HG03139 (cell line): ENCODE results near the gene GRAMD2A.
"Not testable (repeated sequence)": the region's sequence is repeated elsewhere in the genome, so short reads cannot be mapped to it uniquely, and the experiment has no call there.

Experiments
- ATAC-seq: cut with Tn5 transposase; IDR thresholded peaks from one replicate; pipeline ENCODE4 v1.9.1; 2021; ENCODE audit not compliant: unreplicated experiment

GRAMD2A gene

DNA sequence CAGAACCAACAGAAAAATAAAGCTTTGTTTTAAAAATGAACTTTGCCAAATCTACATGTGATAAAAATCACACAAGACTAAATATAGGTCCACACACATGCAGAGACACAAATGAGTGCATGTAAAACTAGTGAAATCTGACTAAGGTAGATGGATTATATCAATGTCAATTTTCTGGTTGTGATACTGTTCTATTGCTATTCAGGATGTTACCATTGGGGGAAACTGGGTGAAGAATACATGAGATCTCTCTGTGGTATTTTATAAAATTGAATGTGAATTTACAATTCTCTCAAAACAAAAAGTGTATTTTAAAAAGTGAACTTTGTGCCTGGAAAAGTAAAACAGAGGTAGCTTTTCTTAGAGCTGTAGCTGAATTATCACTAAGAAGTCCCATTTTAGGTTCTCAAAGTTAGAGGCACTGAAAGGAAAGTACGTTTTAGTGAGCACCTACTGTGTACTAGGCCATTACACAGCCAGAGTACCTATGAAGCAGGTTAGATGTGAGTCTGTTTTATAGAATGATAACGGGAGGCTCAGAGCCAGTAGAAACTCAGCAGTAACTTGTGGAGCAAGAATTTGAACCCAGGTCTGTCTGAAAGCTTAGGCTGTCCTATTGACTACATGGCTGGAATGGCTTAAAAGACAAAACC is 8.2 kb downstream of the GRAMD2A start:
- ATAC-seq = no peak

DNA sequence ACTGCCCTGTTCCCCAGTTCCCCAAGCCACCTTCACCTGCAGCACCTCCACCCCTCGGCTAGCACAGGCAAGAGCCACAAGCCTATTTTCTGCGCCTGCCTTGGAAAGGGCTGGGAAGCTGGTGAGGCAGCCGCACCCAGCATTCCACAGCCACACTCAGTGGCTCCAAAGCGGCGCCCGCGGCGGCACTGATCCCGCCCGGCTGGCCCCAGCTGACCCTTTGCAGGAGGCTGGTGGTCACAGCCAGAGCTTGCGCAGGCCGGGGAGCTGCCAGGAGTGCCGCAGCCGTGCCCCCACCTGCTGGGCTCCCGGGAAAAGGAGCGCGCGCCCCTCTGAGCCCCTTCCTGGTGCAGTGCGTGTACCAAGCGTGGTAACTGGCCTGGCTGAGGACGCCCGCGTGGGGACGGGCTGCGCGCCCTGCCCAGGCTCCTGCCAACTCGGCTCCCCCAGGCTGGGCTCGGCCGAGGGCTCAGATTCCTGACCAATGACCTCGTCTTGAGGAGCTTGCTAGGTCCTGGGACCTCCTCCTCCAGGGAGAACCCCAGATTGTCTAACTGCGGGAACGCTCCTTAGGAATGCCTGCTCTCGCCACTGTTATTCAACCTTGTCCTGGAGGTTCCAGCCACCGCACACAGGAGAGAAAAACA is 13.3 kb downstream of the GRAMD2A start:
- ATAC-seq = no peak

DNA sequence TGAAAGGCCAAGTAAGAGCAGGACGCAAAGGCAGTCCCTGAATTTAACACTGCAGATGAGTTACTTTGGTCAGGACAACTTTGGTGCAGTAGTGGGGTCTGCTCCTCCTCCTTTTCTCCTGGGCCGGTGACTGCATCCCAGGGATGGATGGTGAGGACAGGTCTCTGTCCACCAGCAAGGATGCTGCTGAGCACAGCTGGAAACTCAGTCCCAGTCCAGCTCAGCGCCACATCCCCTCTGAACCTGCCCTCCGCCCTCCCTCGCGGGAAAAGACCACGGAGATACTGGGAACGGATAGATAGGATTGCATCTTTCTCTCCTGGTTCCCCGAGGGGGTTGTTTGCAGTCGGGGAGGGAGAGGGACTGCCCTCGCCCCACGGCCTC is 13.8 kb downstream of the GRAMD2A start:
- no peak for ATAC-seq

DNA sequence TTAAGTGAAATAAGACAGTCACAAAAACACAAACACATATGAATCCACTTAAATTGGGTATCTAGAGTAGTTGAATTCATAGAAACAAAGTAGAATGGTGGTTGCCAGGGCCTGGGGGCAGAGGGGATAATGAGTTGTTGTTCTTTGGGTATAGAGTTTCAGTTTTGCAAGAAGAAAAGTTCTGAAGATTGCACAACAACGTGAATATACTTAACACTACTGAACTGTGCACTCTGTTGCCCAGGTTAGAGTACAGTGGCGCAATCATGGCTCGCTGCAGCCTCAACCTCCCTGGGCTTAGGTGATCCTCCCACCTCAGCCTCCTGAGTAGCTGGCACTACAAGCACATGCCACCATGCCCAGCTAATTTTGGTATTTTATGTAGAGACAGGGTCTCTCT is 14.9 kb downstream of the GRAMD2A start:
- no peak for ATAC-seq

DNA sequence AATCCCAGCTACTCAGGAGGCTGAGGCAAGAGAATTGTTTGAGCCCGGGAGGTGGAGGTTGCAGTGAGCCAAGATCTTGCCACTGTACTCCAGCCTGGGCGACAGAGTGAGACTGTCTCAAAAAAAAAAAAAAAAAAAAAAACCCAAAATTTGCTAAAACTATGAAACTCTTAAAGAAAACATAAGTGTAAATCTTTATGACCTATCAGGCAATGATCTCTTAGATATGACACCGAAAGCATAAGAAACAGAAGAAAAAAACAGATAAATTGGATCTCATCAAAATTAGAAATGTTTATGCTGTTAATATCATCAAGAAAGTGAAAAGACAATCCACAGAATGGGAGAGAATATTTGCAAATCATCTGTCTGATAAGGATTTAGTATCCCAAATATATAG is 15.3 kb downstream of the GRAMD2A start:
- no peak for ATAC-seq

DNA sequence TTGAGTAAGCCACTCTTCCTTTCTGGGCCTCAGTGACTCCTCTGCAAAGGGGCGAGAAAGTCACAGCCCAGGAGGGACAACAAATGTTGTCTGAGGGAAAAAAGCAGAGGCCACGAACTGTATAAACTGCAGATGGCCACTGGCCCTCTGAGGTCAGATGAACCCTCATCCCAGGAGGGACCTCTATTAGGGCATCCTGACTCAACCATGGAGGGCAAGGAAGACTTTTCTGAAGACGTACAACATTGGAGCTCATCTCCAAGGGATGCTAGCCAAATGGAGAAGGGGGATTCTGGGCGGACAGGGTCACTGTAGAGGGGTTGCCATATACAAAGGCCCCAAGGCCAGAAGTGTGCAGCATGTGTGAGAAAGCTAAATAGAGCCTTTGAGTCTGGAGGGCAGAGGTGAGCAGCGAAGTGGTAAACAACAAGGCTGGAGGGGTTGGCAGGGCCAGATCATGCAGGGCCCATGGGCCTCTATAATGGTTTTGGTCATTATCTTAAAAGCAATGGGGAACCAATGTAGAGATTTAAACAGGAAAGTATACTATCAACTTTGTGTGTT is 16.7 kb downstream of the GRAMD2A start:
- ATAC-seq = no peak

DNA sequence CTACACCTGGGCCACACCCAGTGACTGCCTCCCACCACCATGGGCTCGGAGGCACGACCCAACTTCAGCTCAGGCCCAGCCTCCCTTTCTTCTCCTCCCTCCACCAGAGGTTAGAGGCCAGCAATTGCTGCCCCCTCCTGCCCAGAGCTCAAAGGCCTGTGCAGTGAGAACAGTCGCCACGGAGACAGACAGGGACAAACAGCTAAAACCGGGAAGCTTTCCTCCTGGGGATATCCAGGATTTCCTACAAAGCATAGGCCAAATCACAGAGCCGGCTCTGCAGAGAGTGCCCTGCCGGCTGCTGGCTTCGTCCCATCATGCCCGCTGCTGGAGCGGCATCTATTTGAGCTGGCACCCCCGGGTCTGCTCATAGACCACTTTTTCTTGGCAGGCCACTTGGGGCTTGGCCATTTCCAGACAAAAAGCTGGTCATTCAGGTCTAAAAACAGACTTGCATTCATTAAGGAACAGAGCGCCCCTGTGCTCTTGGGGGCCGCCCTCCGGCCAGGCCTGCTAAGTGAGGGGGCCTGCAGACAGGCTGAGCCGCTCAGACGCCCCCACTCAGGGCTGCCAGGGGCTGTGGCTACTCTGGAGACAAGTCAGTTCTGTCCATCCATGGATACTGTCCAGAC is 17.5 kb downstream of the GRAMD2A start:
- no peak for ATAC-seq

DNA sequence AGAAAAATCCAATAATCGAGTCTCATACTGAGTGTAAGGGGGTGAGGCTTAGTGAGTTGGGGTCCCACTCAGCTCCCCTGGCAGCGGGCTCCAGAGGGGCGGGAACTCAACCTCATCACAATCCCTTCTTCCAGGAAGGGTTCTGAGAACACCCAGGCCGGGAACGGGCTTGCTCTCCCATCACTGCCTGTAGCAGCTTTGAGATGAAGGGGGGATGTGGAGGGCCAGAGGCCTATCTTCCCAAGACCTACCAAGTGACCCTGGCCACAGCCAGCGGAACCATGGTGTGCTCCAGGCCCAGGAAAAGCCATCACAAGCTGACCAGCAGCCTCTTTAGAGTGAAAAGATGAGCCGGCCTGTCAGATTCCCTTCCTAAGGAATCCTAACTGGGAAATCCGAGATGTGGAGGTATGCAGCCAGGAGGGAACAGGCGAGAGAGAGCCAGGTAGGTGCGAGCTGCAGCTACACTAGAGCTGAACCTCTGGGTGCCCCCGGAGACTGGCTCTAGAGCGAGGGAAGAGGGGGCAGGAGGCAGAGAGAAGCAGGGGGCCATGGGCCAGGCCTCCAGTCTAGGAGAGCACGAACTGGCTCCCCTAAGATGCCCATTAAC is 18.5 kb downstream of the GRAMD2A start:
- no peak for ATAC-seq

DNA sequence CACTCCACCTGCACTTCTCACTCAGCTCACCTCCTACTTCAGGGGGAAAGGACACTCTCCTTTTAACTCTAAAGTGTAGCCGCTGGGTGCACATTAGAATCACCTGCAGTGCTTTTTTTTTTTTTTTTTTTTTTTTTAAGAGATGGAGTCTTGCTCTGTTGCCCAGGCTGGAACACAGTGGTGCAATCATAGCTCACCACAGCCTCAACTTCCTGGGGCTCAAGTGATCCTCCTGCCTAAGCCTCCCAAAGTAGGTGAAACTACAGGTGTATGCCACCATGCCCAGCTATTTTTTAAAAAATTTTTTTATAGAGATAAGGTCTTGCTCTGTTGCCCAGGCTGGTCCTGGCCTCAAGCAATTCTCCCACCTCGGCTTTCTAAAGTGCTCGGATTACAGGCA is 20.8 kb downstream of the GRAMD2A start:
- ATAC-seq = no peak

DNA sequence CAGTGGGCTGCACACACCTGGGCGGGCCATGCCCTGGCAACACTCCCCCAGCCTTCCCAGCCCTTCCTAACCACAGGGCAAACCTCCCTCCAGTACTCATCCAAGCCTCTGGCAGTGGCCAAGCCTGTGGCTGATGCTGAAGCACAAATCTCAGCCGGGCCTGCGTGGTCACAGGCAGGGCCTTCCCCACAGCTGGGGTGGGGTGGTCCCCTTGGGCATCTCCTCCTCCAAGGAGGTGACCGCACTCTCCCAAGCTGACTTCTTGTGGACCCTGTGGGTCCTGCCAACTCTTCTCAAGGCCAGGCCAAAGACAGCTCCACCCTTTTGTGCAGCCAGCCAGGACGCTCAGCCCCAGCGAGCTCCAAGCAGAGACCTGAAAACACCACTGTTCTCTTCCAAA is 21.4 kb downstream of the GRAMD2A start:
- ATAC-seq = no peak

DNA sequence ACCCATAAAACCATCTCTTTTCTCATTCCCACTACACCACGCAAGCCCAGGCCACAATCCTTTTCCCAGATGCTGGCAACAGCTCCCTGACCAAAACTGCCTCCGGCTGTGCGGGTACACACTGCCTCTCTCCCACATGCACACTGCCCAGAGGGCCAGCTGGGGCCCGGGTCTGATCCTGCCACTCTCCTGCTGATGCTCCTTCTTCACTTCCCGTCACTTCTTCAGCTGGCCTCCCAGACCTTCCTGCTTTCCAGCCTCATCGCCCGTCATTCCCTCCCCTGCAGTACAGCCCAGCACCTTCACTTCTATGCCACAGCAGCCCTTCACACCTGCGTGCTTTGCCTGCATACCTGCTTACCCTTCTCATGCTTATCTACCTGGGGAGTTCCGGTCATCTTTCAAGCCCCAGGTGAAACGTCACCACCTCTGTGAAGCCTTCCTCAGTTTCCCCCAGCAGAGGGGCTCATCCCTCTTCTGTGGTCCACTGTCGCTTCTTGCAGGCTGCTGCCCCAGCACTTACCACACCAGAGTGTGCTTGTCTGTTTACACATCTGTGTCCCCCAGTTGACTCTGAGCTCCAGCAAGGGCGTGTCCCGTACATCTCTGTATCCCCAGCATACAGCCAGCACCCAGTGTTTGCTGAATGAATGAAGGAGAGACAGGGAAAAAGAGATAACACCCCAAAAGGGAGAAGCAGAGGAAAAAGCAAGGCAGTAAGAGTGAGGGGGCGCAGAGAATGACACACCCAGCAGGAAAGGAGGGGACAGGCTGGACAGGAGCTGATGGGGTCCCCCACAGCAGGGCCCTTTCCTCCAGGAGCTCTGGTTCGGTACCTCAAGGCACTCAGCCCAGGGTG is 22.2 kb downstream of the GRAMD2A start:
- ATAC-seq = no peak

DNA sequence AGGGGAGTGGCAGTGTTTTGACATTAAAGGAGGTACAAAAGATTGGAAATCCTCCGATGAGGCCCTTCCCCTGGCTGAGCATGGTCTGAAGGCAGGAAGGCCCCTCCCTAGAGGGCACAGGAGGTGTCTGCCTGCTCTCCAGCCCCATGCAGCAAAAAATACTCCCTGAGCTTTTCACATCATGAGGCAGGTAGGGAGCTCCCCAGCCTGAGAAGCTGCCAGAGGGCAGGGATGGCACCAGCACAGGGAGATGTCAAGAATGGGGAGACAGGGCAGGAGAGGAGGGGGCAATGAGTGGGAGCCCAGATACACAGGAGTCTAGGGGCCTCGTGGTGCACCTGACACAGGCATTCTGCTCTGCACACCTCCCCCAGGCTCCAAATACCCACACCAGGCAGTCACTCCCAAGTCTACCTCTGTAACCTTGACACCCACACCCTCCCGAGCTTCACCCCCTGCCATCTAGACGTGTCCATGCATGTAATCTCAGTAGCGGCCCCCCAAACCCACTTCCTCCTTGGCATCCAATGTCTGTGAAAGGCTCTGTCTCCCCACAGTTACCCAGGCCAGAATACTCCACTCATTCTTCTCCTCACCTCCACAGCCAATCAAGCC is 22.9 kb downstream of the GRAMD2A start:
- ATAC-seq = no peak

DNA sequence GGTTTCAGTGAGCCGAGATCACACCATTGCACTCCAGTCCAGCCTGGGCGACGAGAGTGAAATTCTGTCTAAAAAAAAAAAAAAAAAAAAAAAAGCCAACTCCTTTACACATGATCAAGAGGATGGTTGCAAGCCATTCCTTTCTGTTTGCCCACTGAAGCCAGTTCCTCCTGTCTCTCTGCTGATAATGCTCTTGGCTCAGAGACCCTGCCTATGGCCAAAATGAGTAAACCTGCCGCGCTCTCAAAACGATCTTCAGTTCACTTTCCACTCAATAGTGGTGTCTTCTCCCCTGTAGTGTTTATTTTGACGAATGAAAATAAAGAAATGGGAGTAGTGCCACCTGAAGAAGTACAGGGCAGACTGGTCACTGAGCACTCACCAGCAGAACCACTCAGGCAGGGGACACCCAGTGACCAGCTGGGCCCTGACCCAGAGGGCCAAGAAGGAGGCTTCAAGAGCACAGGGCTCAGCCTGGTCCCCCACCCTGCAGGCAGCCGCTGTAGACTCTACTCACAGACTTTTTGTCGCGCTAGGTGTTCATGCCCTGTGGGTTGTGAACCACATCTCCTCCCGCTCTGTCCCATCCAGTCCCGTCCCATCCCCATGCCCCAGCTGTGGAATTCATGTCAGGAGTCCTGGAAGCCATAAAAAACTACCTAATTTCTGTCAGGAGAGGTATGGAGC is 23.6 kb downstream of the GRAMD2A start:
- no peak for ATAC-seq

DNA sequence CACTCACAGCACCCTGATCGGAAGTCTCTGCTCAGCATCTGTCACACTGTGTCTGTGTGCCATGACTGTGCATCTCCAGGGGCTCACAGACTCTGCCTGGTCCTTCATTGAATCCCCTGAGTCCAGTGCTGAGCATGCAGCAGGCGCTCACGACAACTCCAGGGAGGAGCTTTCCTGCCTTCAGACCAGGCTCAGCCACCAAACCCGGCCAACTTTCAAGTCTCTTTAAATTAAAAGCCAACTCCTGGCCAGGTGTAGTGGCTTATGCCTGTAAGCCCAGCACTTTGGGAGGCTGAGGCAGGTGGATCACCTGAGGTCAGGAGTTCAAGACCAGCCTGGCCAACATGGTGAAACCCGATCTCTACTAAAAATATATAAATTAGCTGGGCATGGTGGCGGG is 24.2 kb downstream of the GRAMD2A start:
- ATAC-seq = no peak

DNA sequence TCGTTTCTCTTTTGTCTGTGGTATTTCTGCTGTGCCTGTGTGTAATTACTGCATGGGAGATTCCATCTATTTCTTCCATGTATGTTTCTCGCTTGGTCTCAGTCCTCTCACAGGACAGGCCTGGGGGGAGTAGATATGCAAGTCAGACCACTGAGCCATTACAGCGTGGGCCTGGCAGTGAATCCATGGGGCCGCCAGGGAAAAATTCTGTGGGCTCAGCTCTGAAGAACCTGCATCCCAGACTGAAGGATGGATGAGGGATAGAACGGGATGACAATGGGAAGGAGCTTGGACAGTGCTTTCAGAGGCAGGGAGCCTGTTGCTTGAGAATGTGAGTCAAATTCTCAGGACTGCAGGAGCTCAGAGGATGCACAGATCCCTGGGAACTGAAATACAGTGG is 24.8 kb downstream of the GRAMD2A start:
- ATAC-seq = no peak

DNA sequence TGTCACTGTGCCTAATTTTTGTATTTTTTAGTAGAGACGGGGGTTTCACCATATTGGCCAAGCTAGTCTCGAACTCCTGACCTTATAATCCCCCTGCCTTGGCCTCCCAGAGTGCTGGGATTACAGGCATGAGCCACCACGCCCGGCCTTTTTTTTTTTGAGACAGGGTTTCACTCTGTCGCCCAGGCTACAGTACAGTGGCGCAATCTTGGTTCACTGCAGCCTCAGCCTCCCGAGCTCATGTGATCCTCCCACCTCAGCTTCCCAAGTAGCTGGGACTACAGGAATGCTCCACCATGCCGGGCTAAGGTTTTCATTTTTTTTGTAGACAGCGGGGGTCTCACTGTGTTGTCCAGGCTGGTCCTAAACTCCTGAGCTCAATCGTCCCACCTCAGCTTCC is 25.6 kb downstream of the GRAMD2A start:
- not testable (repeated sequence) for ATAC-seq

DNA sequence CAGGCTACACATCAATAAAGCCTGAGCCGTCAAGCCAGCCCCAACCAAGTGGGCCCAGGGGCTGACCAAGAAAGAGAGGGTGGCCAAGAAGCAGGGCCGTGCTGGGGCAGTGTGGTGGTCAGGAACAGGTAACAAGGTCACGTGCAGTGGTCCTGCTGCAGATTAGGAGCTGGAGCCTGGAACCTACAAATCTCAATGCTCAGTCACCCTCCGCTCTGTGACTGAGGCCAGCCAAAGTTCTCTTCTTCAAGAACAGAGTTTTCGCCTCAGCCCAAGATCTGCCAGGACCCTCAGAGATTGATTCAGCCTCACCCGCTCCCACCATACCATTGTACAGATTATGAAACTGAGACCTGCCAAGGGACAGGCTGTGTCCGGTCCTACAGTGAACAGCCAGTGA is 26.9 kb downstream of the GRAMD2A start:
- no peak for ATAC-seq

DNA sequence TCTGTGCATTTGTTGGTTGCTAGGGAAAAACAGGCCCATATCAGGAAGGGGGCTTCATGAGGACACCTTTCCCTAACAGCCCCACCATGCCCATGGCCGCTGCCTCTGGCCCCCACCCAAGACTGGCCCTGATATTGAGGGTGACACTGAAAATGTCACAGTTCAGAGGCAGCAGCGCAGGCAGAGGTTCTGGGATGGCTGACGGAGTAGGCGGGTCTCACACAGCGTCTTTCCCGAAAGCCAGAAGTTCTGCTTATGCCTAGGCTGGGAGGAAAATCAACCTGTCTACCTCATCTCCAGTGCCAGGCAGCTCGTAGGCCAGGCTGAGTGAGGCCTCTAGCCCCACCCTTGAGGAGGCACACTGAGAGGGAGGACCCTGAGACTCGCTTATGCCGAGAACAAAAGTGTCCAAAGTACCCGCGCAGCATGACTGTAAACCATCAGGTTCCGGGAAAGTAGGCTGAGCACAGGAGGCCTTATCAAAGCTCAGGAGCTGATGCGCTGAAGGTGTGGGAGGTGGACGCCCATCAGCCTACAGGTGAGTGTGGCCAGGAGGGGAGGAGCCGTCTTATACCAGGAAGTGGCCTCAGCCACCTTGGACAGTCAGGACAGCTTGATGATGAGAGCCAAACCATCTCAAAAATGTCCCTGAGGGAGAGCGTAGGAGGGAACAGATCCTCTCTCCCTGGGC is 27.5 kb downstream of the GRAMD2A start:
- ATAC-seq = no peak

DNA sequence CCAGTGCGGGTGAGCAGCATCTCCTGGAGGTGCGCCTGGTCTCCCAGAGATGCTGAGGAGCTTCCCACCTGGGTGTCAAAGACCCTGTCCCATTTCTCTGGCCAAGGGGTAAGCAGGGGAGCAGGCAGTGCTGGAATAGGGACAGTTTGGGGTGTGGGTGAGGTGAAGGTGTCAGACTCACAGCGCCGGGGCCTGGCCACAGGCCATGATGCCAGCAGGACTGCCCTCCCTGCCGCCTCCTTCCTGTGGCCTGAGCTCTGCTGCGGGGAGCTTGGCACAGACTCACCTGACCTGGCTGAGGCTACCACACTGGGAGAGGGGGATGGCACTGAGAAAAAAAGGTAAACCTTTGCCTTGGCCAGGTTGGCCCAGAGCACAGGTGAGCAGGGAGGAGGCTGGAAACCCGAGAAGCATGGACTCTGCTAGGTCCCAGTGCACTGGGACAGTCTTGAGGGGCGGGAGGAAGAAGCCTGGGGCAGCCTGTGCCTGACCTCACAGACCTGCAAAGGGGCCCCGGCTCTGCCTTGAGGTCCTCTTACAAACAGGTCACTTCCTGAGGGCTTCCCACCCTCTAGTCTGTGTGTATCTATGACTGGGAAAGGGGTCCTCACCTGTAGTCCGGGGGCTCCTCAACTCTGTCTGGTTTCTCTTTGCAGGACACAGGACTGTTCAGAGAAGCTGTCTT is 28.2 kb downstream of the GRAMD2A start:
- no peak for ATAC-seq
